Endothelial cell of umbilical vein (primary cell): Measurements from ENCODE around the gene CDK5RAP2. TPM values are rescaled to one million over a fixed set of nuclear protein-coding genes. Genes with fewer than 3 reads are reported as not detected.

Experiments
- BruUV-seq: library from RNA; stranded (reverse); fragments of 400-500 nt; replicated peaks from 2 replicates; lab custom pipeline; 2021; lab: Mats Ljungman, UMichigan
- CTCF ChIA-PET: fragments of 300-600, 350-600 bp; sonication (Branson Sonifier 250); formaldehyde crosslinking; loops from one replicate; lab custom pipeline; 2021; ENCODE audit warnings: antibody characterized with exemption, inconsistent platforms; lab: Charles Lee
- POLR2A ChIA-PET: fragments of 300-600, 350-600 bp; sonication (Branson Sonifier 250); formaldehyde crosslinking; loops from one replicate; lab custom pipeline; 2021; ENCODE audit warnings: antibody characterized with exemption, inconsistent platforms; lab: Charles Lee
- DNase-seq: peaks from one replicate; pipeline ENCODE4 v3.0.0-alpha.2; 2011; ENCODE audit warnings: low read depth, low spot score
- FAIRE-seq: peaks from 2 replicates; lab custom pipeline; 2011; peaks lifted over from hg19 to GRCh38; lab: Jason Lieb, UNC
- H2AFZ ChIP-seq: 2 replicates; pipeline ENCODE4 v1.6.0; 2012; ENCODE audit warnings: low read depth, low read length, control low read depth, inconsistent platforms
- H3K27ac ChIP-seq: 2 replicates; pipeline ENCODE4 v1.5.1; 2011; ENCODE audit warnings: low read depth, mild to moderate bottlenecking, control low read depth, low read length, moderate library complexity; ENCODE audit not compliant: insufficient read depth
- H3K27me3 ChIP-seq, 2 experiments: 2 replicates each; pipeline versions ENCODE4 v1.6.0 to v1.6.1; 2011; ENCODE audit warnings: low read length in 2 of 2, mixed read lengths in 1 of 2; ENCODE audit not compliant: control insufficient read depth in 2 of 2, insufficient read depth in 2 of 2
- H3K36me3 ChIP-seq, 2 experiments: 2 replicates in 1 of 2; 3 replicates in 1 of 2; pipeline ENCODE4 v1.5.1; 2011; ENCODE audit warnings: low read length in 2 of 2, mild to moderate bottlenecking in 1 of 2, moderate library complexity in 1 of 2; ENCODE audit not compliant: control insufficient read depth in 2 of 2, insufficient read depth in 2 of 2; ENCODE audit errors: extremely low read depth in 1 of 2
- H3K4me1 ChIP-seq: 3 replicates; pipeline ENCODE4 v1.5.1; 2011; ENCODE audit warnings: mild to moderate bottlenecking, low read length; ENCODE audit not compliant: control insufficient read depth, insufficient read depth; ENCODE audit errors: extremely low read depth
- H3K4me2 ChIP-seq: 2 replicates; pipeline ENCODE4 v1.6.1; 2011; ENCODE audit warnings: low read length, control low read depth, mixed read lengths; ENCODE audit not compliant: insufficient read depth
- H3K4me3 ChIP-seq, 3 experiments: fragments of 200-600 bp in 1 of 3; sonication (generic), shearing (Covaris generic) in 1 of 3; replicated peaks in 1 of 3; 2 replicates each; pipeline ENCODE4 v1.5.1; 2011 to 2016; ENCODE audit warnings: control low read depth in 3 of 3, low read length in 3 of 3, mild to moderate bottlenecking in 2 of 3, inconsistent platforms in 1 of 3, low read depth in 1 of 3, moderate library complexity in 1 of 3; ENCODE audit not compliant: insufficient read depth in 1 of 3
- H3K79me2 ChIP-seq: 2 replicates; pipeline ENCODE4 v1.6.0; 2012; ENCODE audit warnings: low read length, inconsistent platforms; ENCODE audit not compliant: control insufficient read depth, insufficient read depth
- H3K9ac ChIP-seq: replicated peaks from 2 replicates; pipeline ENCODE3; 2011; ENCODE audit warnings: low read length, control low read depth; ENCODE audit not compliant: insufficient read depth; ENCODE audit errors: extremely low read depth
- H3K9me1 ChIP-seq: replicated peaks from 3 replicates; pipeline ENCODE4 v1.6.0; 2011; ENCODE audit warnings: mild to moderate bottlenecking, low read length; ENCODE audit not compliant: control insufficient read depth, insufficient read depth; ENCODE audit errors: extremely low read depth
- H3K9me3 ChIP-seq: replicated peaks from 2 replicates; pipeline ENCODE4 v1.5.1; 2012; ENCODE audit warnings: low read length, inconsistent platforms; ENCODE audit not compliant: control insufficient read depth, insufficient read depth
- H4K20me1 ChIP-seq: replicated peaks from 2 replicates; pipeline ENCODE3; 2011; ENCODE audit warnings: mild to moderate bottlenecking, low read length; ENCODE audit not compliant: control insufficient read depth, insufficient read depth; ENCODE audit errors: extremely low read depth
- CTCF ChIP-seq, 2 donors: IDR thresholded peaks; 1 replicate in 1 of 2; 2 replicates in 1 of 2; pipeline ENCODE4 v1.5.1; 2011; ENCODE audit warnings: low read length in 2 of 2, mild to moderate bottlenecking in 2 of 2, moderate library complexity in 2 of 2, control low read depth in 1 of 2, inconsistent platforms in 1 of 2, low read depth in 1 of 2; ENCODE audit not compliant: insufficient read depth in 1 of 2; ENCODE audit errors: extremely low read depth in 1 of 2
- EZH2 ChIP-seq: IDR thresholded peaks from 2 replicates; pipeline ENCODE4 v1.6.1; 2012; ENCODE audit warnings: borderline replicate concordance, low read depth, mild to moderate bottlenecking, moderate library complexity, low read length, inconsistent platforms; ENCODE audit not compliant: severe bottlenecking
- FOS ChIP-seq: IDR thresholded peaks from 2 replicates; pipeline ENCODE4 v1.6.1; 2011; ENCODE audit warnings: mild to moderate bottlenecking, low read length, moderate library complexity, borderline replicate concordance; ENCODE audit not compliant: insufficient read depth
- GATA2 ChIP-seq: IDR thresholded peaks from 2 replicates; pipeline ENCODE4 v1.7.0; 2011; ENCODE audit warnings: low read depth, mild to moderate bottlenecking, moderate library complexity, mixed read lengths, low read length; ENCODE audit not compliant: insufficient read length, insufficient read depth
- JUN ChIP-seq: IDR thresholded peaks from 2 replicates; pipeline ENCODE4 v1.6.1; 2011; ENCODE audit warnings: borderline replicate concordance, low read depth; ENCODE audit not compliant: insufficient read length, insufficient read depth
- MAX ChIP-seq: IDR thresholded peaks from 2 replicates; pipeline ENCODE4 v1.6.1; 2011; ENCODE audit not compliant: insufficient read depth, insufficient read length
- MYC ChIP-seq: IDR thresholded peaks from one replicate; pipeline ENCODE4 v1.6.1; 2011; ENCODE audit warnings: mild to moderate bottlenecking, low read depth, low read length
- POLR2A ChIP-seq: IDR thresholded peaks from 2 replicates; pipeline ENCODE4 v1.6.1; 2012; ENCODE audit warnings: low read depth, mild to moderate bottlenecking, control low read depth, low read length
- POLR2AphosphoS5 ChIP-seq: IDR thresholded peaks from 2 replicates; pipeline ENCODE4 v1.6.1; 2012; ENCODE audit warnings: low read depth, mild to moderate bottlenecking, control low read depth, low read length, moderate library complexity; ENCODE audit not compliant: insufficient read depth
- dilution Hi-C: fragments of 300-500 bp; cut with MboI; formaldehyde crosslinking; loops from one replicate; pipeline ENCODE4 v1.15.0; 2019; ENCODE audit warnings: low sequenced_read_pairs; ENCODE audit not compliant: extremely low pct_ligation_motif_present
- intact Hi-C: fragments of 100-400 bp; cut with micrococcal nuclease; formaldehyde crosslinking; loops from one replicate; pipeline ENCODE4 v1.10.0; 2022
- polyA plus RNA-seq, 4 experiments: library from polyadenylated mRNA; depleted of rRNA in 3 of 4; stranded (reverse) in 3 of 4; unstranded in 1 of 4; fragments of >200 nt; gene quantifications; 2 replicates each; pipeline versions ENCODE4 v1.2.1 to v1.2.3, GENCODE V29; 2011 to 2012; ENCODE audit warnings: missing spikeins in 1 of 4
- total RNA-seq: library from RNA; stranded (reverse); gene quantifications from 2 replicates; pipeline ENCODE4 v1.2.3, GENCODE V29; 2021

Gene CDK5RAP2
- total and polyA plus RNA-seq, 2 donors (not counting 3 experiments of a cell fraction or from before 2014, with no cell fraction given) = 17.5 to 56.7 TPM

GRCh38 chr9:120413121-120414048 is 166.6 kb downstream of the CDK5RAP2 start:
- H3K4me1 ChIP-seq = no peaks in the 10 kb centered on the region
- no peak overlapping the region for H2AFZ ChIP-seq
- POLR2A ChIA-PET = no interaction called here
- intact Hi-C loops = no loop called here
- BruUV-seq = no TSS peak
- CTCF ChIA-PET = interaction anchor here (0.7 kb wide), 1 partner anchor 10 kb away, joined by 3 read pairs; no protein-coding TSS in a partner anchor
- H3K27ac ChIP-seq = no peak overlapping the region
- H3K36me3 ChIP-seq = peaks cover 4 to 6% of the 10 kb centered on the region in 2 experiments
- H3K9me1 ChIP-seq = no peaks in the 10 kb centered on the region
- dilution Hi-C loops = no loop called here
- H3K4me3 ChIP-seq = no peak overlapping the region
- no peak overlapping the region for H3K4me2 ChIP-seq
- H4K20me1 ChIP-seq = no peaks in the 10 kb centered on the region
- H3K27me3 ChIP-seq = no peaks in the 10 kb centered on the region
- no peak overlapping the region for H3K9ac ChIP-seq
- H3K79me2 ChIP-seq = no peaks in the 10 kb centered on the region
- no peak for FAIRE-seq
- H3K9me3 ChIP-seq = no peaks in the 10 kb centered on the region
- TF ChIP-seq MYC = no peak
- TF ChIP-seq GATA2 = no peak
- TF ChIP-seq MAX = no peak
- no peak for TF ChIP-seq EZH2
- TF ChIP-seq FOS = no peak
- no peak for TF ChIP-seq JUN
- TF ChIP-seq POLR2A = no peak
- no peak for TF ChIP-seq POLR2AphosphoS5
- TF ChIP-seq CTCF (IDR thresholded peaks at IDR 0.05; ENCODE audit: extremely low read depth in 1 of 2, insufficient read depth in 1 of 2, low read depth in 1 of 2, low read length in 2 of 2) = no peak
- DNase-seq = no peak
